Activated T-helper 1 cell treated with anti-CD3 and anti-CD28 coated beads, Interleukin-12 subunit alpha, Interleukin-12 subunit beta, Interleukin-2, Interleukin-4 antibody, amounts not matched to agents 30 ng/mL and 10 ng/mL and 1 ng/mL, durations not matched to agents 14 hours and 24 hours and 36 hours (primary cell): ENCODE results near the gene MEF2B. TPM values are rescaled to one million over a fixed set of nuclear protein-coding genes. Genes with fewer than 3 reads are reported as not detected.
A peak's percentile ranks its signal among the peaks of the same experiment; 100 is the strongest.

Experiments
- DNase-seq: peaks from one replicate; pipeline ENCODE4 v3.0.0; 2021; ENCODE audit warnings: low spot score
- H3K27ac Mint-ChIP-seq: one replicate; pipeline ENCODE4 v1.8.0; 2021; ENCODE audit warnings: mild to moderate bottlenecking, mixed read lengths
- H3K27me3 Mint-ChIP-seq: one replicate; pipeline ENCODE4 v1.8.0; 2022; ENCODE audit warnings: mild to moderate bottlenecking, moderate library complexity, mixed read lengths; ENCODE audit not compliant: insufficient read depth
- H3K36me3 Mint-ChIP-seq: one replicate; pipeline ENCODE4 v1.8.0; 2021; ENCODE audit warnings: low read depth, mixed read lengths
- H3K4me1 Mint-ChIP-seq: one replicate; pipeline ENCODE4 v1.8.0; 2021; ENCODE audit warnings: low read depth, mixed read lengths
- H3K4me3 Mint-ChIP-seq: one replicate; pipeline ENCODE4 v1.8.0; 2021; ENCODE audit warnings: mild to moderate bottlenecking, moderate library complexity, mixed read lengths
- H3K9me3 Mint-ChIP-seq: one replicate; pipeline ENCODE4 v1.8.0; 2021; ENCODE audit warnings: mixed read lengths
- intact Hi-C: fragments of 100-400 bp; cut with micrococcal nuclease; formaldehyde crosslinking; loops from one replicate; pipeline ENCODE4 v1.15.1; 2024
- total RNA-seq: library from RNA; stranded (reverse); gene quantifications from 2 replicates; pipeline ENCODE4 v1.2.3, GENCODE V29; 2022

Gene MEF2B
- total RNA-seq, 1 donor from 2014 or later, result 1.7 TPM

GRCh38 chr19:19205416-19206410, 35.6 kb upstream of the MEF2B start:
- DNase-seq, result no peak
- H3K4me3 Mint-ChIP-seq, result no peak overlapping the region
- H3K27ac Mint-ChIP-seq, result no peak overlapping the region
- H3K9me3 Mint-ChIP-seq, result peaks cover 12% of the 10 kb centered on the region
- peaks cover 4% of the 10 kb centered on the region for H3K27me3 Mint-ChIP-seq
- intact Hi-C loops, result no loop called here
- H3K36me3 Mint-ChIP-seq, result peaks cover 2% of the 10 kb centered on the region
- H3K4me1 Mint-ChIP-seq, result peaks cover 20% of the 10 kb centered on the region

- peaks cover 20% of the 10 kb centered on the region for H3K4me1 Mint-ChIP-seq
- peak overlapping the region; percentile 95 for H3K4me3 Mint-ChIP-seq
- peaks cover 12% of the 10 kb centered on the region for H3K9me3 Mint-ChIP-seq
- no peak for DNase-seq
- H3K27me3 Mint-ChIP-seq, result peaks cover 2% of the 10 kb centered on the region
- H3K27ac Mint-ChIP-seq, result peak overlapping the region; percentile 58
- intact Hi-C loops, result no loop called here
- peaks cover 4% of the 10 kb centered on the region for H3K36me3 Mint-ChIP-seq
Observed at GRCh38 chr19:19204181-19204580, 34.1 kb upstream of the MEF2B start.

GRCh38 chr19:19203012-19203856, 33.2 kb upstream of the MEF2B start, which contains the start of gene NR2C2AP:
NR2C2AP (minus strand) TSS chr19:19203414; CDS start chr19:19203060, 354 bp downstream.
- peaks cover 20% of the 10 kb centered on the region for H3K4me1 Mint-ChIP-seq
- H3K27ac Mint-ChIP-seq, result peak within 1 kb of the TSS; percentile 89
- H3K27me3 Mint-ChIP-seq, result peaks cover 2% of the 10 kb centered on the region
- peaks cover 12% of the 10 kb centered on the region for H3K9me3 Mint-ChIP-seq
- intact Hi-C loops, result loop anchor here (1.0 kb wide), 4 partner anchors 11 to 117 kb away; partner anchors contain the start of genes BORCS8, MAU2, MEF2B and RFXANK
- H3K4me3 Mint-ChIP-seq, result peak within 1 kb of the TSS; percentile 95
- peak; percentile 90 for DNase-seq
- H3K36me3 Mint-ChIP-seq, result peaks cover 5% of the 10 kb centered on the region

- Mint-ChIP-seq H3K9me3 (peaks cover 9% of the 10 kb centered on the region), H3K4me1 (peaks cover 18% of the 10 kb centered on the region)
Observed at GRCh38 chr19:19202707-19203011, 32.6 kb upstream of the MEF2B start.

GRCh38 chr19:19201697-19202630, 31.9 kb upstream of the MEF2B start:
- Mint-ChIP-seq H3K27ac (peak overlapping the region; percentile 65), H3K36me3 (peaks cover 9% of the 10 kb centered on the region), H3K4me1 (peaks cover 11% of the 10 kb centered on the region), H3K4me3 (peak overlapping the region; percentile 95), H3K27me3 (no peaks in the 10 kb centered on the region), H3K9me3 (peaks cover 2% of the 10 kb centered on the region)
- DNase-seq, result no peak
- intact Hi-C loops, result no loop called here

More at GRCh38 chr19:19202707-19203011, 32.6 kb upstream of the MEF2B start:
- H3K27ac Mint-ChIP-seq, result peak overlapping the region; percentile 89
- peaks cover 2% of the 10 kb centered on the region for H3K27me3 Mint-ChIP-seq
- peak overlapping the region; percentile 95 for H3K4me3 Mint-ChIP-seq
- H3K36me3 Mint-ChIP-seq, result peaks cover 9% of the 10 kb centered on the region
- no peak for DNase-seq
- intact Hi-C loops, result loop anchor here (1.0 kb wide), 4 partner anchors 10 to 118 kb away; partner anchors contain the start of genes BORCS8, MAU2, MEF2B and RFXANK

- H3K27ac Mint-ChIP-seq, result peak overlapping the region; percentile 99
- intact Hi-C loops, result loop anchor here (2.0 to 5.0 kb wide), 6 partner anchors 31 to 637 kb away; partner anchors contain the start of genes COPE, DDX49, KLHL26 and KXD1
- H3K36me3 Mint-ChIP-seq, result peaks cover 11% of the 10 kb centered on the region
- H3K9me3 Mint-ChIP-seq, result no peaks in the 10 kb centered on the region
- no peaks in the 10 kb centered on the region for H3K27me3 Mint-ChIP-seq
- H3K4me3 Mint-ChIP-seq, result peak overlapping the region; percentile 96
- peaks cover 20% of the 10 kb centered on the region for H3K4me1 Mint-ChIP-seq
- no peak for DNase-seq
Observed at GRCh38 chr19:19193926-19194325, 23.9 kb upstream of the MEF2B start.

GRCh38 chr19:19192910-19193423, 22.9 kb upstream of the MEF2B start:
- peaks cover 8% of the 10 kb centered on the region for H3K36me3 Mint-ChIP-seq
- no peak for DNase-seq
- peaks cover 20% of the 10 kb centered on the region for H3K4me1 Mint-ChIP-seq
- intact Hi-C loops, result loop anchor here (1.0 to 5.0 kb wide), 14 partner anchors 10 to 671 kb away; partner anchors contain the start of genes ARMC6, COPE, DDX49 and ELL
- peak overlapping the region; percentile 99 for H3K27ac Mint-ChIP-seq
- no peaks in the 10 kb centered on the region for H3K9me3 Mint-ChIP-seq
- H3K27me3 Mint-ChIP-seq, result no peaks in the 10 kb centered on the region
- peak overlapping the region; percentile 96 for H3K4me3 Mint-ChIP-seq

GRCh38 chr19:19192078-19192882, 22.2 kb upstream of the MEF2B start, which contains the start of the genes BORCS8 and RFXANK:
BORCS8 (minus strand) TSS chr19:19192152; CDS start chr19:19192117, 35 bp downstream.
RFXANK (plus strand) TSS chr19:19192258; CDS start chr19:19193947, 1,689 bp downstream.
- Mint-ChIP-seq H3K27me3 (no peaks in the 10 kb centered on the region), H3K9me3 (no peaks in the 10 kb centered on the region), H3K36me3 (peaks cover 7% of the 10 kb centered on the region), H3K4me1 (peaks cover 20% of the 10 kb centered on the region), H3K4me3 (peak within 1 kb of the TSS; percentile 96), H3K27ac (peak within 1 kb of the TSS; percentile 99)
- peak; percentile 99 for DNase-seq
- intact Hi-C loops, result loop anchor here (1.0 to 5.0 kb wide), 14 partner anchors 11 to 670 kb away; partner anchors contain the start of genes ARMC6, COPE, DDX49 and ELL

- Mint-ChIP-seq H3K9me3 (peaks cover 3% of the 10 kb centered on the region), H3K27me3 (no peaks in the 10 kb centered on the region), H3K4me3 (peak overlapping the region; percentile 96), H3K27ac (peak overlapping the region; percentile 99), H3K36me3 (peaks cover 7% of the 10 kb centered on the region), H3K4me1 (peaks cover 20% of the 10 kb centered on the region)
- intact Hi-C loops, result loop anchor here (1.0 to 5.0 kb wide), 14 partner anchors 12 to 669 kb away; partner anchors contain the start of genes ARMC6, COPE, DDX49 and ELL
- no peak for DNase-seq
Observed at GRCh38 chr19:19191768-19192077, 21.7 kb upstream of the MEF2B start.

- Mint-ChIP-seq H3K36me3 (peaks cover 19% of the 10 kb centered on the region), H3K9me3 (peaks cover 8% of the 10 kb centered on the region), H3K4me3 (no peak overlapping the region), H3K27ac (no peak overlapping the region), H3K4me1 (peaks cover 6% of the 10 kb centered on the region), H3K27me3 (no peaks in the 10 kb centered on the region)
- intact Hi-C loops, result loop anchor here (1.0 to 2.0 kb wide), 2 partner anchors 134 to 174 kb away; partner anchors contain the start of genes MAU2 and SUGP1
- DNase-seq, result no peak
Observed at GRCh38 chr19:19186742-19187141, 16.7 kb upstream of the MEF2B start.
